IMR-90 (cell line): ENCODE measurements around the gene SLC15A1. TPM values are rescaled to one million over a fixed set of nuclear protein-coding genes. Genes with fewer than 3 reads are reported as not detected.

Source experiments
- ATAC-seq: fragments of 200-7000 bp; cut with Tn5 transposase; 2 replicates; pipeline ENCODE4 v1.9.1; 2020; ENCODE audit warnings: low read depth, mild to moderate bottlenecking, moderate library complexity
- BruUV-seq: library from RNA; stranded (reverse); fragments of 400-500 nt; replicated peaks from 2 replicates; lab custom pipeline; 2021; lab: Mats Ljungman, UMichigan
- CTCF ChIA-PET: fragments of 300-600 bp; formaldehyde crosslinking; extraction: SDS; loops from one replicate; lab custom pipeline; 2021; ENCODE audit warnings: antibody characterized with exemption; lab: Yijun Ruan, JAX
- POLR2A ChIA-PET: fragments of 300-600 bp; sonication (Branson Sonifier 250); formaldehyde crosslinking; loops from one replicate; lab custom pipeline; 2022; ENCODE audit warnings: antibody characterized with exemption; ENCODE audit not compliant: unreplicated experiment; lab: Charles Lee
- DNase-seq: peaks from one replicate; pipeline ENCODE4 v3.0.0; 2013
- H2AFZ ChIP-seq: replicated peaks from 2 replicates; pipeline ENCODE3; 2013; ENCODE audit warnings: low read length, mild to moderate bottlenecking; ENCODE audit not compliant: poor library complexity
- H2AK5ac ChIP-seq: 2 replicates; pipeline ENCODE4 v1.6.1; 2013; ENCODE audit warnings: low read depth, low read length, inconsistent platforms
- H2AK9ac ChIP-seq: replicated peaks from 2 replicates; pipeline ENCODE3; 2013; ENCODE audit warnings: mild to moderate bottlenecking, low read depth, low read length, moderate library complexity; ENCODE audit not compliant: poor library complexity
- H2BK120ac ChIP-seq: 2 replicates; pipeline ENCODE4 v1.6.1; 2013; ENCODE audit warnings: low read depth, low read length, inconsistent platforms
- H2BK15ac ChIP-seq: 3 replicates; pipeline ENCODE4 v1.6.1; 2013; ENCODE audit warnings: low read depth, low read length, inconsistent platforms
- H2BK20ac ChIP-seq: 2 replicates; pipeline ENCODE4 v1.6.1; 2013; ENCODE audit warnings: low read depth, mild to moderate bottlenecking, inconsistent platforms, low read length, moderate library complexity
- H2BK5ac ChIP-seq: 2 replicates; pipeline ENCODE4 v1.6.1; 2013; ENCODE audit warnings: mild to moderate bottlenecking, low read depth, low read length, inconsistent platforms; ENCODE audit not compliant: poor library complexity, severe bottlenecking
- H3K14ac ChIP-seq: replicated peaks from 2 replicates; pipeline ENCODE4 v1.6.1; 2013; ENCODE audit warnings: low read depth, low read length, inconsistent platforms
- H3K18ac ChIP-seq: 2 replicates; pipeline ENCODE4 v1.6.1; 2013; ENCODE audit warnings: low read depth, low read length, control low read depth
- H3K23ac ChIP-seq: 2 replicates; pipeline ENCODE4 v1.6.1; 2013; ENCODE audit warnings: low read depth, low read length, inconsistent platforms
- H3K27ac ChIP-seq: 2 replicates; pipeline ENCODE4 v1.5.1; 2013; ENCODE audit warnings: mild to moderate bottlenecking, control low read depth, low read length; ENCODE audit not compliant: insufficient read depth
- H3K27me3 ChIP-seq: 2 replicates; pipeline ENCODE4 v1.6.1; 2013; ENCODE audit warnings: low read length; ENCODE audit not compliant: control insufficient read depth, insufficient read depth
- H3K36me3 ChIP-seq: 2 replicates; pipeline ENCODE4 v1.6.1; 2013; ENCODE audit warnings: low read length, mixed read lengths; ENCODE audit not compliant: control insufficient read depth, insufficient read depth
- H3K4ac ChIP-seq: 2 replicates; pipeline ENCODE4 v1.6.1; 2013; ENCODE audit warnings: low read depth, low read length, inconsistent platforms
- H3K4me1 ChIP-seq: 2 replicates; pipeline ENCODE4 v1.6.1; 2013; ENCODE audit warnings: low read length, mixed read lengths; ENCODE audit not compliant: control insufficient read depth, insufficient read depth
- H3K4me2 ChIP-seq: 2 replicates; pipeline ENCODE4 v1.6.1; 2013; ENCODE audit warnings: low read depth, mild to moderate bottlenecking, control low read depth, low read length, moderate library complexity
- H3K4me3 ChIP-seq: 2 replicates; pipeline ENCODE4 v1.5.1; 2013; ENCODE audit warnings: low read depth, mild to moderate bottlenecking, control low read depth, low read length, moderate library complexity; ENCODE audit not compliant: insufficient read depth
- H3K56ac ChIP-seq: 2 replicates; pipeline ENCODE4 v1.6.1; 2013; ENCODE audit warnings: low read length, inconsistent platforms; ENCODE audit not compliant: insufficient read depth; ENCODE audit errors: extremely low read depth
- H3K79me1 ChIP-seq, 2 experiments: 2 replicates each; pipeline ENCODE4 v1.6.1; 2013; ENCODE audit warnings: low read length in 2 of 2, inconsistent platforms in 1 of 2, low read depth in 1 of 2
- H3K9ac ChIP-seq: 2 replicates; pipeline ENCODE4 v1.6.1; 2013; ENCODE audit warnings: low read depth, low read length, control low read depth
- H3K9me1 ChIP-seq: 2 replicates; pipeline ENCODE4 v1.6.1; 2013; ENCODE audit warnings: low read length, inconsistent platforms; ENCODE audit not compliant: insufficient read depth
- H3K9me3 ChIP-seq: 2 replicates; pipeline ENCODE4 v1.6.1; 2013; ENCODE audit warnings: low read length; ENCODE audit not compliant: control insufficient read depth, insufficient read depth
- H4K20me1 ChIP-seq: 2 replicates; pipeline ENCODE4 v1.6.1; 2013; ENCODE audit warnings: low read length, inconsistent platforms; ENCODE audit not compliant: insufficient read depth
- H4K5ac ChIP-seq: 2 replicates; pipeline ENCODE4 v1.6.1; 2013; ENCODE audit warnings: mild to moderate bottlenecking, low read depth, low read length, control low read depth
- H4K8ac ChIP-seq, 2 experiments: 2 replicates each; pipeline ENCODE4 v1.6.1; 2013; ENCODE audit warnings: low read depth in 2 of 2, low read length in 2 of 2, control low read depth in 1 of 2, inconsistent platforms in 1 of 2
- H4K91ac ChIP-seq: 2 replicates; pipeline ENCODE4 v1.6.1; 2013; ENCODE audit warnings: low read depth, low read length, inconsistent platforms; ENCODE audit not compliant: insufficient read depth
- BHLHE40 ChIP-seq: fragments of 150-350 bp; IDR thresholded peaks from 2 replicates; pipeline ENCODE4 v1.6.1; 2016; ENCODE audit warnings: mild to moderate bottlenecking, low read depth, low read length
- CEBPB ChIP-seq: IDR thresholded peaks from 2 replicates; pipeline ENCODE4 v1.6.1; 2012; ENCODE audit warnings: low read depth, low read length, improper control_type of control experiment
- CTCF ChIP-seq: conservative IDR thresholded peaks from 2 replicates; pipeline ENCODE4 v1.5.1; 2012; ENCODE audit warnings: mild to moderate bottlenecking, low read depth, low read length, improper control_type of control experiment
- FOS ChIP-seq: fragments of 150-350 bp; IDR thresholded peaks from 2 replicates; pipeline ENCODE4 v1.6.1; 2016; ENCODE audit warnings: low read depth, low read length
- MAZ ChIP-seq: IDR thresholded peaks from 2 replicates; pipeline ENCODE4 v1.6.1; 2012; ENCODE audit warnings: low read depth, mild to moderate bottlenecking, low read length, improper control_type of control experiment, moderate library complexity, borderline replicate concordance
- NFE2L2 ChIP-seq: fragments of 150-350 bp; IDR thresholded peaks from 2 replicates; pipeline ENCODE4 v1.6.1; 2016; ENCODE audit warnings: low read depth, mild to moderate bottlenecking, low read length
- RFX5 ChIP-seq: IDR thresholded peaks from 2 replicates; pipeline ENCODE4 v1.8.0; 2012; ENCODE audit warnings: low read depth, mild to moderate bottlenecking, low read length, moderate library complexity
- USF2 ChIP-seq: fragments of 150-350 bp; IDR thresholded peaks from 2 replicates; pipeline ENCODE4 v1.6.1; 2017; ENCODE audit warnings: mild to moderate bottlenecking, antibody characterized with exemption, low read length, low read depth
- WGBS, 2 experiments: methylation state at CpG; one replicate each; pipeline versions ENCODE4 v1.1.5 to v1.1.7; 2013; ENCODE audit warnings: missing lambda C conversion rate in 2 of 2; ENCODE audit not compliant: insufficient read length in 1 of 2; ENCODE audit errors: extremely low coverage in 2 of 2; 5-methylcytosine and 5-hydroxymethylcytosine counted together
- dilution Hi-C: fragments of 300-500 bp; cut with HindIII; formaldehyde crosslinking; loops from one replicate; pipeline ENCODE4 v1.14.3; 2018; ENCODE audit warnings: low sequenced_read_pairs; ENCODE audit not compliant: unreplicated experiment
- in situ Hi-C: fragments of 300-500 bp; cut with MboI; formaldehyde crosslinking; loops from 3 replicates; pipeline ENCODE4 v1.14.3; 2019; ENCODE audit warnings: low sequenced_read_pairs, inconsistent platforms, mixed read lengths
- intact Hi-C: fragments of 100-400 bp; cut with micrococcal nuclease; formaldehyde crosslinking; loops from 2 replicates; pipeline ENCODE4 v1.10.0; 2022
- polyA plus RNA-seq, 3 experiments: library from polyadenylated mRNA; depleted of rRNA; stranded (reverse); fragments of >200 nt; gene quantifications; 2 replicates each; pipeline ENCODE4 v1.2.3, GENCODE V29; 2012; ENCODE audit warnings: low replicate concordance in 1 of 3
- total RNA-seq: library from RNA; depleted of rRNA; stranded (reverse); fragments of >200 nt; gene quantifications from 2 replicates; pipeline ENCODE4 v1.2.3, GENCODE V29; 2012

Gene SLC15A1
- total and polyA plus RNA-seq, 2 of the 4 experiments (the other 2 are of a cell fraction) = not detected

GRCh38 chr13:98740131-98740530 lies 12.3 kb downstream of the SLC15A1 start:
- no peak overlapping the region for H4K8ac ChIP-seq
- H3K56ac ChIP-seq = no peak overlapping the region
- no peak overlapping the region for H3K4me3 ChIP-seq
- peaks cover 5% of the 10 kb centered on the region for H3K9me3 ChIP-seq
- no peak overlapping the region for H2BK15ac ChIP-seq
- peaks cover 8% of the 10 kb centered on the region for H3K27me3 ChIP-seq
- H3K14ac ChIP-seq = no peak overlapping the region
- H3K4ac ChIP-seq = no peak overlapping the region
- H3K23ac ChIP-seq = no peak overlapping the region
- H4K20me1 ChIP-seq = no peaks in the 10 kb centered on the region
- H2BK120ac ChIP-seq = no peak overlapping the region
- no peak overlapping the region for H3K27ac ChIP-seq
- no peaks in the 10 kb centered on the region for H3K36me3 ChIP-seq
- H3K79me1 ChIP-seq = no peaks in the 10 kb centered on the region
- DNase-seq (no peak), ATAC-seq (no peak)
- intact Hi-C loops (no loop called here), in situ Hi-C loops (no loop called here), dilution Hi-C loops (no loop called here)
- BruUV-seq = no TSS peak
- TF ChIP-seq CTCF = no peak
- no peak for TF ChIP-seq FOS
- TF ChIP-seq MAZ = no peak
- no peak for TF ChIP-seq USF2
- no peak for TF ChIP-seq RFX5
- TF ChIP-seq NFE2L2 = no peak
- no peak for TF ChIP-seq CEBPB
- no peak for TF ChIP-seq BHLHE40
- no peak overlapping the region for H3K18ac ChIP-seq
- H4K91ac ChIP-seq = no peak overlapping the region
- no peak overlapping the region for H2BK5ac ChIP-seq
- ChIA-PET CTCF (no interaction called here), POLR2A (no interaction called here)
- H3K4me2 ChIP-seq = no peak overlapping the region
- no peak overlapping the region for H2BK20ac ChIP-seq
- H3K9me1 ChIP-seq = no peaks in the 10 kb centered on the region
- no peak overlapping the region for H2AK9ac ChIP-seq
- H2AK5ac ChIP-seq = no peak overlapping the region
- no peaks in the 10 kb centered on the region for H3K4me1 ChIP-seq
- no peak overlapping the region for H2AFZ ChIP-seq
- no peak overlapping the region for H4K5ac ChIP-seq
- no peak overlapping the region for H3K9ac ChIP-seq
- 86% methylated on average over 4 of the region's 8 CpGs; no CpG with 5 or more reads in 1 of the 2 experiments for WGBS, 2 experiments
